HG02885 (cell line): ENCODE data around the gene MIDN.

Source experiments
- ATAC-seq: cut with Tn5 transposase; IDR thresholded peaks from one replicate; pipeline ENCODE4 v1.9.1; 2021; ENCODE audit warnings: mild to moderate bottlenecking; ENCODE audit not compliant: unreplicated experiment, poor library complexity

The MIDN gene

DNA sequence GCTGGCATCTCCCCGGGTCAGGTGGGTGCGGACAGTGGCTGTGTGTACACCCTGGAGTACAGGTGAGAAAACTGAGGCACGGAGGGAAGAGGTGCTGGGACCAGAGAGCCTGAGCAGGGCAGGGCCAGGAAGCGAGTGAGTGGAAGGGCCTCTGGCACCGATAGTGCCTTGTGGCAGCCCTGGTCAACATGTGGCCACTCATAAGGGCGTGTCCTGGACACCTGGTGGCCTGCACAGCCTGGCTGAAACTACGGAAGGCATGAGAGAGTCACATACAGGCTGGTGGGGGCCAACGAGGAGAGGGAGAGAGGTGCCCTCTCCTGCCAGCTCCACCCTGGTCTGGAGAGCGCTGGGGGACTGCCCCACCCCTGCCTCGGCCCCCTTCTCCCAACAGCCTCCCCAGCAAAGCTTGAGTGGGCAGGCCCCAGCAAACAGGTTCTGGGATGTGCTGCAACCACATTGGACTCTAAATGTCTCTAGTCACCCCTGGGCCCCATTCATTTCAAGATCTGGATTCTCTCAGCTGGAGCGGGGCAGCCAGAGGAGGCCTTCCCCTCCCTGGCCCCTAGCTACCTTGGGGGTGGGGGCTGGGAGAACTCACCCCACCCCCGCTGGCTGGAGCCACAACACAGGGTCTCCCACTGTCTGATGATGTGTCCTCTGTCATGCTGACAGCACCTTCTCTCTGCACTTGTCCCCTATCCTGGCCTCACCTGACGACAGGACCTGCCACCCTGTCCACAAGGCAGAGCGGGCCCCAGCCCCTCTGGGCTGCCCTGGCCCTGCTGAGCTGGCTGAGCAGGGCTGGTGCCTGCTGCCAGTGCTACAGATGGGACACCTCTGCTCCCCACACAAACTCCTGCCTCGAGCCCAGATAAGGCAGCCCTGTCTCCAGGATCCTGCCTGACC is 16.4 kb upstream of the MIDN start:
- no peak for ATAC-seq

DNA sequence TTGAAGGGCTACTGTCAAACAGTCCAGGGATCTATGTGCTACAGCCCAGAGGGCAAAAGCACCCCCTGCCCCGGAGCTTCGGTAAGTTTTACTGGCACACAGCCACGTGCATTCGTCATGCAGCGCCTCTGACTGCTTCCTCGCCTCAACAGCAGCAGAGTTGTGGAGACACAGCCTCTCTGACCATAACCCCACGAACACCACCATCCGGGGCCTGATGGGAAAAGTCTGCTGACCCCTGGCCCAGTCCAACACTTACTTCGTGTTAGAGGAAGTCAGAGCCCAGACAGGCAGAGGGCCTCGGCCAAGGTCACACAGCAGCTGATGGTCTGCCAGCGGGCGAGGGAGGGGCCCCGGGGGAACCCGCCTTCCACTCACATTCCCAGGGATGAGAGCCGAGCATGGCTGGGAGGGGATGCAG is 15.7 kb upstream of the MIDN start:
- no peak for ATAC-seq

DNA sequence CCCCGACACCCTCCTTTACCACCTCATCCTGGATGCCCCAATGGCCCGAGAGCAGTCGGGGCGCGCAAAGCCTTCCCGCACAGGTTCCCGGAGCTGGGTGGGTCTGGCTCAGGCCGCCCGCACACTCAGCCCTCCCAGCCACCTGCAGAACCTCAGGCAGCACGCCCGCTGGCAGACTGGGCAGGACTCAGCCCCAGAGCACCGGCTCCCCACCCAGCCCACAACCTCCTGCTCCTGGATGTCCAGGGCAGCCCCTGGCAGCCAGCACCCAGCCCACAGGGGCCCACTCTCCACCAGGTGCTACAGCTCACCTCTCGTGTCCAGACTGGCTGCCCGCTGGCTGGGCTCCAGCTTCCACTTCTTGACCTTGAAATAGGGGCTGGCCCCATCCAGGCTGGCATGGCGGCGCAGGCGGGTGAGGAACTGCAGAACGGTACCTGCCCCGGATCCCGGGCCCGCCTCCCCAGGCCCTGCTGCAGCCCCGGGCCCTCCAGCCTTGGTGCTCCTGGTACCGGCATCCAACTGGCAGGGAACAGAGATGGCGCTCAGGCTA is 15.2 kb upstream of the MIDN start:
- no peak for ATAC-seq

DNA sequence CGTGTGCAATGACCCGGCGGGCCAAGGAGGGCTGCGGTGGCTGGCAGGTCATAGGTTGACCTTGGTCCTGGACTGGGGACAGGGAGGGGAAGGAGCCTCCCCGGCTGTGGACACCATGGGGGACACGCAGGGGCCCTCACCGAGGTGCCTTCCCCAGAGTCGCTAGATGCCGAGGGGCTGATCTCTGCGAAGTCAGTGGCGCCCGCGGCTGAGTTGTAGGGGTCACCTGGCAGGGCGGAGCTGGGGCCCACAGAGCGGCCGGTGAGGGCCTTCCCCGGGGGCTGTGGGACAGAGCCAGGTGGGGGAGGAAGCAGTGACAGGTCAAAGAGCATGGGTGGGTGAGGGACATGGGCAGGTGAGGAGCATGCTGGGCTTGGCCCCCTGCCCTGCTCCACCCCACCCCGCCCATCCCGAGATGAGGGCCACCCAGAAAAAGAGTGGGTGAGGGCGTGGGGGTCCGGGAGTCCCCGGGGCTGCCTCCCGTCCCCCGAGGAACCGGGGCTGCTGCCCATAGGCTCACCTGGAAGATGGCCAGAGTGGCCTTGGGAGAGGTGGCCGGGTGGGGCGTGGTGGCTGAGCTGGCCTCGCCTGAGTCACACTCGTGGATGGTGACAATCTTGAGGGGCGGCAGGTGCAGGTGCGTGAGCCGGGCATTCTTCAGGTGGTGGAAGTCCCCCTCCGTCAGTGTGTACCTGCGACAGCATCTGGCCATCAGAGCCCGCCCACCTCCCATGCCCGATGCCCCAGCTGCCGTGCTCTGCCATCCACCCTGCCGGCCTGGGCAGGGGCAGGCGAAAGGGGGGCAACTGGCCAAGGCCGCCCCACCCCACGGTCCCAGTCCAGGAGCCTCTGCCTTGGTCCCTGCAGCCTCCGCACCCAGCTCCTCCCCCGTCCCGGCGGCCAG is 14.1 kb upstream of the MIDN start:
- no peak for ATAC-seq

DNA sequence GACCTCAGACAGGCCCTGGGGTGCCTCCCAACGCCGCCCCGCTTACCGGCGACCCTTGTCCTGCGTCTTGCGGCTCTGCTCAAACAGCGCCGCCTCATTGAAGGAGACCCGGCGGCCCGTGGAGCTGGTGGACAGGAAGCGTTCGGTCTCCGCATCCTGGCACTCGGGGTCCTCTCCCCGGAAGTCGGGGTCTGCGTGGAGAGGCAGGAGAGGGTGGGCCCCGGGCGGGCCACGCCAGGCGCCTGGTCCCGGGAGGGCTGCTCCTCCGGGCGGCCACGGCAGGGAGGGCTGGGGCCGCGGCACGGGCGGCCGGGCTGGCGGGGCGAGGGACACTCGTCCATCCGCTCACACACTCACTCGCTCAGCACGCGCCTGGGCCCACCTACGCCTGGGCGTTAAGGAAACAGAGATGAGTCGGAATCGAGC is 13.4 kb upstream of the MIDN start:
- no peak for ATAC-seq

DNA sequence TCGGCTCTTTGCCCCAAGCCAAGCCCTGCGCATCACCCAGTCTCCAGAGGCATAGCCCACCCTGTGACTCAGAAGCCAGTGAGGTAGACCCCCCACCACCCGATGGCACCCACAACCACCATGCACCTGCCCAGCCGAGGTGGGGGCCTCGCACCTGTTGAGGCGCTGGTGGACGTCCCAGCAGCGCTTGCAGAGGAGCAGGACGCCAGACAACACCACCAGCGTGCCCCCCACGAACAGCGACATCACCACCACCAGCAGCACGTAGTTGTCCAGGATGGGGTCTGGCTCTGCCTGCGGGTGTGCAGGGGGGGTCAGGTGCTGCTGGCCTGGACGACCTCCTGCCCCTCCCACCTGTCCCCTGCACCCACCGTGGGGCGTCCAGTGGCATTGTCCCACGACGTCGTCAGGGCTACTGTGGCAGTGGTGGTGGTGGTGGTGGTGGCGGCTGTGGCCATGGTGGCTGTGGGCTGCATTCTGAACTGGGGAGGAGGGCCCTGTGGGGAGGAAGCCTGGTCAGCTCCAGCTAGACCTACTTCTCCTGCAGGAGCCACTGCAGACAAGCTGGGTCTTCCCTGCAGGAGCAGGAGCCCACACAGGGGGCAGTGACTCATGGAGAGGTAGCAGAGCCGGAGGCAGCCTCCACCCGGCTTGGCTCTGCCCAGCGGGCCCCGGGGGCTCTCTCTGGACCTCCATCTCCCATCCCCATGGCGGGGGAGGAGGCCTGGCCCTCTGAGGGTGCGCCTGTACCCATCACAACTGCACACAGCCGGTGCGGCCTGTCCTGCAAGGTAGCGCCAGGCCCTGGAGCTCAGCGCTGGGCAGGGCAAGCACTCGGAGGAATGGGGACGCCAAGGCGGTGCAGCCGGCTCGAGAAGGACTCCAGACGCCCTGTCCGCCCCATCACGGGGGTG is 12.5 kb upstream of the MIDN start:
- no peak for ATAC-seq

DNA sequence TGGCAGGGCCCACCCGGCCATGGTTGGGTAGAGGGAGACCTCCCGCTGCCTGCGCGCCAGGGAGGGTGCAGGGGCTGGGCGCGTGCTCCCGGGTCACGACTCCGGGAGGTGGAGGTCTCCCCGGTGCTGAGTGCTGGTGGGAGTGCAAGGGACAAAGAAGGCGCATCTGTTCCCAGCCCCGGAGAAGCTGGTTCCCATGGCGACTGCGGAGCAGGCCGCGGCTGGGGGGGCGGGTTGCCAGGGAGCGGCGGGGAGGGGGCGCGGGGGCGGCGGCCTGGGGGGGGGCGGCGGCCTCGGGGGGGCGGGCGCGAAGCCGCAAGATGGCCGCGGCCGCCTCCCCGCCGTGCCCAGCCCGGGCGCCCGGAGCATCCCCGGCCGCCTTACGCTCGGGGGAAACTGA is 11.8 kb upstream of the MIDN start:
- ATAC-seq = no peak

DNA sequence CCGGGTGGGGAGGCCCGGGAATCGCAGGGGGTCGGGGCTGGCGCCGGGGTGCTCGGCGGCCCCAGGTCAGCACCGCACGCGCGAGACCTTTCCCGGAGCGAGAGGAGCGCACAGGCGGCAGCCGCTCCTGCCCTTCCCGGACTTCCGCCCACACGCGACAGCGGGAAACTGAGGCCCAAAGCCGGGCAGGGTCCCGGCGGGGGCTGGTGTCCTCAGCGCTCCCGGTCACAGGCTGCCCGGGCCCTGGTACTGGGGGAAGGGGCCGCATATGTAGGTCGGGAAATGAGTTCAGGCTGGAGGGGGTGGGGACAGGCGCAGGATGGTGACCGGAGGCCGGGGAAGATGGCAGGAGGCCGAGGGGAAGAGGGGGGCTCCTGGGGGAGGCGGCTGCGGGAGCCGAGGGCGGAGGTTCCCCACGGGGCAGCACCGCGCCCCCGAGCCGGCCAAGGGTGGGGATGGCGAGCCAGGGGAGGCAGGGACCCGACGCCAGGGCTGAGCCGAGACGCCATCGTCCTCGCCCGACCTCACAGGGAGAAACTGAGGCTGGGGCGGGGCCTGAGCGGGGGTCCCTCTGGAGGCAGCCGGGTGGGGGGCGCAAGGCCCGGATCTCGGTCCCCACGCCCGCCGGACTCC is 11.2 kb upstream of the MIDN start:
- no peak for ATAC-seq

DNA sequence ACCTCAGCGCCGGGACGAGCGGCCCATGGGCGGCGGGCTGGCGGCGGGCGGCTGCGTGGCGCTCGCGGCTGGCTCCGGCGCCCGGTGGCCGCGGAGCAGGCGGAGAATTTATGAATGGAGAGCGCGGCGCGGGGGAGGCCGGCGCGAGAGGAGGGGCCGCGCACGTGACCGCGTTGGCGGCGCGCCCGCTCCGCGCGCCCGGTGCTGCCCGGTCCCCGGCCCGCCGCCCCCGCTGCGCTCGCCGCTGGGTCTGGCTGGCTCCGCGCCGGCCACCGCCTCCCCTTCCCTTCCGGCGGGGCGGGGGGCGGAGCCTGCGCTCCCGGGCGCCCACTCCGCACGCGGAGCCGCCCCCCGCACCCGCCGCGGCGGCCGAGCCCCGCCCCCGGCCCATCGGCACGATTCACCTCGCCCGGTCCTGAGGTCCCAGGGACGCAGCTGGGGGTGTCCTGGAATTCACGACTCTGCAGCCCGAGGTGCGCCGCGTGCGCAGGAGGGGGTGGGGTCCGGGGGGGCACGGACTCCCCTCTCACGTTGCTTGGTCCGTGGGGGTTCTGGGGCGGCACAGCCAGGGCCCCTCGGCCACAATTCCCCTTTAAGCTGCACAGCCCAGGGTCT is 10.5 kb upstream of the MIDN start, which contains the start of gene CBARP:
CBARP (minus strand) TSS at position 252 of the 615 bp plus-strand sequence. CDS start 1,905 bp downstream, outside the sequence.
- no peak for ATAC-seq

DNA sequence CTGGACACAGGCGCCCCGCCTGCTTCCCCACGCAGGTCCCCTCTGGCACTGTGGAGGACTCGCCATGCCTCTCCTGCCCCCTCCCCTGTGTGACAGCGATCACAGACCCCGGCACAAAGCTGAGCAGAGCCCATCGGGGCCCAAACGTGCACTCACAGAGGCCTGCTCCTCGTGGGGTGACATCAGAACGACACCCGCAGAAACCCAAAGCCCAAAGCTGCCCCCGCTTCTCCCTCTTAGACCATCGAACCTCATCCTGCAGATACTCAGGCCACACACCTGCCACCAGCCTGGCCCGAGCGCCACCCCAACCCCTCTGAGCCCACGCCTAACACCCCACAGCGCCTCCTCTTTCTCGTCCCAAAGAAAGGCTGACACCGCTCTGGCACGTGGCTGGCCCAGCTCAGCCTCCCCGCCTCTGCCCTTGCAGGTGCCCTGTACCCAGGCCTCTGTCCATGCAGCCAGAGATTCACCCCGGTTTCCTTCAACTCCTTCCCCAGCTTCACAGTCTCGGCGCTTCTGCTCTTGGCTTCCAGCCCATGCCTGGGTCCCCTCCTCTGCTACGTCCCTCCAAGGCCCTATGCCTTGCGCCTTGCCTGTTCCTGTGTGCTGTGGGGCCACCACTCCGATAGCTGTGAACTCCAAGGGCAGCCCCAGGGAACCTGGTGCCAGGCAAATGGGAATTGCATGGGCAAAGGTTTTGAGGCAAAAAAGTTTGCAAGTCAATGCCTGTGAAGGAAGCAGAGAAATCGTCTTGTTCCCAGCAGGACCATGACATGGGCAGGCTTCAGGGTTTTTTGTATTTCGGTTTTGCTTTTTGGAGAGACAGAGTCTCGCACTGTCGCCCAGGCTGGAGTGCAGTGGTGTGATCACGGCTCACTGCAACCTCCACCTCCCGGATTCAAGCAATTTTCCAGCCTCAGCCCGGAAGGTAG is 9.7 kb upstream of the MIDN start:
- no peak for ATAC-seq

DNA sequence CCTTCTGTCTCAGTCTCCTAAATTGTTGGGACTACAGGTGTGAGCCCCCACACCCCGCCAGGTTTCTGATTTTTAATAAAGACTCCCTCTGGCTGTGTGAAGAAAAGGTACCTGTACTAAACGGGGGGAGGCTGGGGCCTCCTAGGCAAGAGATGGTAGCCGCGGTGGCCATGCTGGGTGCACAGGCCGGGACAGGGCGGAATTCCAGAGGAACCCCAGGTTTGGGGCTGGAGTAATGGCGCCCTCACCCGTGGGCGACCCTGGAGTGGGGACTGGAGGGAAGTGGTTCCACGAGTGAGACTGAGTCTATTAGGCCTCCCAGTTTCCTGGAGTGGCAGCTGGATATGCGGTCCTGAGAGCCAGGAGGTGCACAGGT is 9.0 kb upstream of the MIDN start:
- no peak for ATAC-seq

DNA sequence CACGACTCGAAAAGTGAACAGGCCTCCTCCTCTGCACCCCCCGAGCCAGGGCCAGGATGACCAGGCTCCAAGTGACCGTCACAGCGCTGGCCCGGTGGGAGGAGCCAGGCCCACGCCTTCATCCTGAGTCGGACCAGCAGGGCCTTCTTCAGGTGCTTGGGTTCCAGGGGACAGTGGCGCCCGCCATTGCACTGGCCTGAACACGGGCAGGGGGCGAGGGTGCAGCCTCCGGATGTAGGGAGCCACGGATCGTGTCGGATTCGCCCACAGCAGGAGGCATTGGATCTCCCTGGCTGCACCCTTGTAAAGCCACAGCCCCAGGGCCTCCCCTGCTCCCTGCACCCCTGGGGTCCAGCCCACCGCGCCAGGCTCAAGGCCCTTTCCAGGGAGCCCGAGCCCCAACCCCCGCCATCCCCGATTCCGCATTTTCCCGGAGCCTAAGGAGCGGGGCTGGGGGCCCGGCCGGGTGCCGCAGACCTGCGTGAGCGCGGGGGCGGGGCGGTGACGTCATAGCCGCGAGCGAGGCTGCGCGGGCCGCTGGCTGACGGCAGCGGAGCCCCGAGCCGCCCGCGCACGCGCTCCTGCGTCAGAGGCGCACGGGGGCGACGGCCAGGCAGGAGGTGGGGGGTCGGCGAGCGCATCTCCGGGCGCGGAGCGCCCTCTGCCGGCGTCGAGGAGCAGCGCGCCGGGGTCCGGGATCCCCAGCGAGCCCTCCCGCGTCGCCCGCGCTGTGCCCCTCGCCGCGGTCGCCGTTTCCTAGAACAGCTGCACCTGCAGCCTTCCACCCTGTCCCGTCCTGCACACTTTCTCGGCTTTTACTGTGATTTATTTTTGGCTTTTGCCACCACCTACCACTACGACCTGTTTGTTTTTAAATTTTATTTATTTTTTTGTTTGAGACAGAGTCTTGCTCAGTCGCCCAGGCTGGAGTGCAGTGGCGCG is 8.3 kb upstream of the MIDN start:
- ATAC-seq = peak; percentile 40

DNA sequence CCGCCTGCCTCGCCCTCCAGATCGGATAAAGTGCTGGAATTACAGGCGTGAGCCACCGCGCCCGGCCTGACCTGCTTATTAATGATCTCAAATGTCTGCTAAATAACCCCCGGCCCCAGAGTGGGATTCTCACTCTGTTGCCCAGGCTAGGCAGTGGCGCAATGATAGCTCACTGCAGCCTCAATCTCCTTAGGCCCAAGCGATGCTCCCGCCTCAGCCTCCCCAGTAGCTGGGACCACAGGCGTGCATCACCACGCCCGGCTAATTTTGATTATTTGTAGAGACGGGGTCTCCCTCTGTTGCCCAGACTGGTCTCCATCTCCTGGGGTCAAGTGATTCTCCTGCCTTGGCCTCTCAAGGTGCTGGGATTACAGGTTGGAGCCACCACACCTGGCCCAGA is 7.5 kb upstream of the MIDN start:
- no peak for ATAC-seq

DNA sequence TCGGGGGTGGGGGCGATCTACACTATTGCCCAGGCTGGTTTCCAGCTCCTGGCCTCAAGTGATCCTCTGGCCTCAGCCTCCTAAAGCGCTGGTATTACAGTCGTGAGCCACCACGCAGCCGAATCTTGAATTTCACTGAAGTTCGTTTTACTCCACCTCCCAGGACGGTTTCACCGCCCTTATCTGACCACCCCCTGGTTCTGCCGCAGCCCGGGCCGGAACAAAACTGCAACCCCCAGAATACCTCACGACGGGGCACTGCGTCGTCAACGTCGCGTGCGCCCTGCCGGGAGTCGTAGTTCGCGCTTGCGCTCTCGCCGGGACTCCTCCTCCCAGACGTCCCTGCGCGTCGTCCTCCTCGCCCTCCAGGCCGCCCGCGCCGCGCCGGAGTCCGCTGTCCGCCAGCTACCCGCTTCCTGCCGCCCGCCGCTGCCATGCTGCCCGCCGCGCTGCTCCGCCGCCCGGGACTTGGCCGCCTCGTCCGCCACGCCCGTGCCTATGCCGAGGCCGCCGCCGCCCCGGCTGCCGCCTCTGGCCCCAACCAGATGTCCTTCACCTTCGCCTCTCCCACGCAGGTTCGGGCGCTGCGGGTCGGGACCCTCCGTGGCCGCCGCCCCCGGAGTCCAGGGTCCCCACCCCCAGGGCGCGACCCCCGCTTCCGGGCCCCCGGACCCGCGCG is 6.8 kb upstream of the MIDN start, which contains the start of gene ATP5F1D:
ATP5F1D (plus strand) TSS at position 335 of the 679 bp plus-strand sequence; CDS start at position 435, 100 bp downstream.
- ATAC-seq = peak; percentile 59

DNA sequence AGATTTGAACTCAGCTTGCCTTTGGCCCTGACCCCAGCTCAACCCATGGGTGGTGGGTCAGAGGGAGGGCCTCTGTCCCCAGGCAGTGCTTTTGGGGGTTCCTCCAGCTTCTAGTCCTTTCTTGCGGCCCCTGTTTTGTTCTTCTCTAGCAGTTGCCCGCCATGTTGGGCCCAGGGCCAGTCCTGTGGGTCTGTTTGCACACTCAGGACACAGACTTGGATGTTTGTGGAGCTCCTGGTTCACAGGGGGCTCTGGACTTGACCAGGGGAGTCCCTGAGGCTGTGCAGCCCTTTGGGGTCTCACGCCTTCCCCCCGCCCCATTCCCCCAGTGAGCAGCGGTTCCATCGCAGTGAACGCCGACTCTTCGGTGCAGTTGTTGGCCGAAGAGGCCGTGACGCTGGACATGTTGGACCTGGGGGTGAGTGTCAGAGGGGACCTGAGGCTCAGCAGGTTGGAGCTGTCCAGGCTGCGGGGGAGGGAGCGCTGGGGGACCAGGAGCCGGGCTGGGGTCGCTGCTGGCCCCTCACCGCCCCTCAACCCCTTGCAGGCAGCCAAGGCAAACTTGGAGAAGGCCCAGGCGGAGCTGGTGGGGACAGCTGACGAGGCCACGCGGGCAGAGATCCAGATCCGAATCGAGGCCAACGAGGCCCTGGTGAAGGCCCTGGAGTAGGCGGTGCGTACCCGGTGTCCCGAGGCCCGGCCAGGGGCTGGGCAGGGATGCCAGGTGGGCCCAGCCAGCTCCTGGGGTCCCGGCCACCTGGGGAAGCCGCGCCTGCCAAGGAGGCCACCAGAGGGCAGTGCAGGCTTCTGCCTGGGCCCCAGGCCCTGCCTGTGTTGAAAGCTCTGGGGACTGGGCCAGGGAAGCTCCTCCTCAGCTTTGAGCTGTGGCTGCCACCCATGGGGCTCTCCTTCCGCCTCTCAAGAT is 4.4 kb upstream of the MIDN start:
- ATAC-seq = no peak
